HG02763 (cell line): ENCODE measurements around the gene ICE1.
"Not testable (repeated sequence)": the region's sequence is repeated elsewhere in the genome, so short reads cannot be mapped to it uniquely, and the experiment has no call there.

ENCODE experiments used
- ATAC-seq: cut with Tn5 transposase; IDR thresholded peaks from one replicate; pipeline ENCODE4 v1.9.1; 2021; ENCODE audit warnings: mild to moderate bottlenecking, moderate library complexity; ENCODE audit not compliant: unreplicated experiment

ICE1 gene

DNA sequence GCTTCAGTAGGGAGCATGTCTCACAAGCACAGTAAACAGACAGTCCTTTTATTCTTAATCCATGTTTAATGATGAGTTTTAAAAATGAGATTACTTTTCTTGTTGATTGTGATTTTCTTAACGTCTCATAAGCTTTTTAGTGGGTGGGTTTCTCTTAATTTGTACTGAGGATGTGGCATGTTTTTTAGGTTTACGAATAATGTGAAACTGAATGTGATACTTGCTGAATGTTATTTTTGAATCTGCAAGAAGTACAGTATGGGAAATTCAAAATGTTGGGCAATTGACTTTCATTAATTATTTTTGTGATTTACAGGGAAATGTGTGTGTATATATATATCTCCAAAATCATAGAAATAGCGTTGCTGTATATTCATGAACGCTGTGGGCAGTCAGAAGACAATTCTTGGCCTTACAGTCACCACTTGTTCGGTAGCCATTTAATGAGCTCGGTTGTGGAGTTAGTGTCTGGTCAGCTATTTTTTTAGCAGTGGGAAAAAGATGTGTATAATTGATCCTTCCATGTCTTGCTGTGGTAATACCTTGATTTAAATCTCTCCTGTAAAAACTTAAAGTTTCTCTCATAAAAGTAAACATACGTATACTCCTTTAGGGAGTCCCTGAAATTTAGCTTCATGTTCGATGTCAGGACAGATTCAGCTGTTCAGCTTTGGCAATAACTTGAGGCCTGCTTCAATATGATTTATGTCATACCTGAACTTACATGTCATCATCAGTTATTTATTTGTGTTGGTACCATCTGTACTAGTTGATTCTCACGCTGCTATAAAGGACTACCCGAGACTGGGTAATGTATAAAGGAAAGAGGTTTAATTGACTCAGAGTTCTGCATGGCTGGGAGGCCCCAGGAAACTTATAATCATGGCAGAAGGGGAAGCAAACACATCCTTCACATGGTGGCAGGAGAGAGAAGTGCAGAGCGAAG, 15.0 kb downstream of the ICE1 start:
- no peak for ATAC-seq

DNA sequence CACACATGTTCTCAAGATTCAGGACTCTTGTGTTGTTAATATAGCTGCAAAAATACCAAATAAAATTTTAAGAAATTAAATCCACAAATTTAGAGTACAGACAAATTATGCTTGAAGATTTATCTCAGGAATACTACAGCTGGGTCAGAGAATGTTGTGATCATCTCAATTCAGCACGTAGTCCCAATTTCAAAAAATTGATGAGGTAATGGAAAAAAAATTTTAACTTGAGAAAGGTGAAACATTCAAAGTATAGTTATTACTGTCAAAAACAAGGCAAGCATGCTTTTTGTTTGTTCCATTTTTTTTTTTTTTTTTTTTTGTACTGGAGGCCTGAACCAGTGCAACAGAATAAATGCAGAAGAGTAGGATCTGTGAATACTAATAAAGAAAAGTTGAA, 29.4 kb downstream of the ICE1 start:
- ATAC-seq, result no peak

GRCh38 chr5:5453131-5453530, 30.7 kb downstream of the ICE1 start:
- ATAC-seq, result no peak

GRCh38 chr5:5454391-5454790, 31.9 kb downstream of the ICE1 start:
- no peak for ATAC-seq

DNA sequence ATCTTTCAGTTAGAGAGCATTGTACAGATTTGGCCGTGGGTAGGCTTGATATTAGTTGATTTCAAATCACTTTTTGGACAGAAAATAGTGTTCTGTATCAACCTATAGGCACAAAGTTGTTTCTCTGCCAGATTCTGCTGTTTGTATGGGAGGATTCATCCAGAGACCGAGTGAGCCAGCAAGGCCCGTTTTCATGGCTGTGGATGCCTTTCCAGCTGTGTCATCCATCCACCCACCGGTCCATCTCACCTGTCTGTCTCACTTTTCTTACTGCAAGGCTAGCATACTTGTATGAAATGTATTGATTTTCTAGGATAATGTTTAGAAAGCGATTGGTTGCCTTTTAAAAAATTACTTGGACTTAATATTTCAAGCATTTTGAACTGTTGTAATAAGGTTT, 34.4 kb downstream of the ICE1 start:
- ATAC-seq, result no peak

- no peak for ATAC-seq
Observed at GRCh38 chr5:5460311-5460710, 37.8 kb downstream of the ICE1 start.

DNA sequence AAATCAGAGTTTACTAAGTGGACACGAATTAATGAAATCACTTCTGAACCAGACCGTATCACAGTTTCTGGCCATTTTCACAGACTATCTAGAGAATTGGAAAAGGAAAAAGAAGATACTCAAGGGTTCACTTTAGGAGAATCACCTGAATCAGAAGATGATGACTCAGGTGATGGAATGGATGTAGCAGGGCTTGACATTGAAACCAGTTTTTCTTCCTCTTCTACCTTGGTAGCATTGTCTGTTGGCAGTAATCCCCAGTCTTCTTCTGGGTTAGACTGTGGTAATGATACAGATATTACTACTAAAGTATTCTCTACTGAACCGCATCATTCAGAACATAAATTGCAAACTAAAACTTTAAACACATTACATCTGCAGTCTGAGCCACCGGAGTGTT, 38.5 kb downstream of the ICE1 start:
- ATAC-seq, result no peak

DNA sequence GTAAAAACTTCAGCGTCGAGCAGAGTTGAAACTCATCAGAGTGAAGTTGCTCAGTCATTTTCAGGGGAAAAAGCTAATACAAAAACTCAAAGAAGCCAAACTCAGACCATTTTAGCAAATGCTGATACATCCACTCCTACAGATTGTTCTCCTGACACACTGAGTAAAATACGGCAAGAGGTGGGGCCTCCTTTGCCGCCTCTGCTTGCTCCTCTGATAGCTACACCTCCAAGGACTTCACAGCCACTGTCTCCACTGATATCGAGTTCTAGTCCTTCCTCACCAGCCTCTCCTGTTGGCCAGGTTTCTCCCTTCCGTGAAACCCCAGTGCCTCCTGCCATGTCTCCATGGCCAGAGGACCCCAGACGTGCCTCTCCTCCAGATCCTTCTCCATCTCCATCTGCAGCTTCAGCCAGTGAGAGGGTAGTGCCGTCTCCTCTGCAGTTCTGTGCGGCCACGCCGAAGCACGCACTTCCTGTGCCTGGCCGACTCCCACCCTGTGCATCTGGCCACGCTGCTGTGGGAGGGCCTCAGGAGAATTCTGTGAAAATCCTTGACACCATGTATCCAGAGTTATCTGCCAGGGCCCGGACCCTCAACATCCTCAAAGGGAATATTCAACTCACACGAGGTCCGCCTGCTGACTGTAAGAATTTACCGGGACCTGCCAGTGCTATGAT, 41.7 kb downstream of the ICE1 start:
- no peak for ATAC-seq

DNA sequence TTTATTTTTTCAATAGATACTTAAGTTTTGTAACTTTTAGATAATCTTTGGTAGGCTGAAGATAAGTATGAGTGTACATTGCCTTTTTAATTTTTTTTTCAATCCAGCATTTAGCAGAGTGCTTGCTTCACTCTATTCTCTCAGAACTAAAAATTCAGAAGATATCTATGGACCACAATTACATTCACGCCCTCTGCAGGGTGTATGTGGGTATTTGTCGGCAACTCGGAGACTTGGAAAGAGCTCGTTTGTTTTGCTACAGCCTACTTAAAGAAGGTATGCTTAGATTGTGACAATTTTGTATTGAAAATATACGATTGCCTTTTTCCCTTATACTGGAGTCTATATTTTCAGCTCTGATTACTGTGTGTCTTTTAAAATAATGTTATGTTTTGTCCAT, 43.8 kb downstream of the ICE1 start:
- no peak for ATAC-seq

- no peak for ATAC-seq
Observed at GRCh38 chr5:5467737-5468136, 45.3 kb downstream of the ICE1 start.

- ATAC-seq, result no peak
Observed at GRCh38 chr5:5470933-5471332, 48.5 kb downstream of the ICE1 start.

- ATAC-seq, result no peak
Observed at GRCh38 chr5:5473226-5473625, 50.7 kb downstream of the ICE1 start.

DNA sequence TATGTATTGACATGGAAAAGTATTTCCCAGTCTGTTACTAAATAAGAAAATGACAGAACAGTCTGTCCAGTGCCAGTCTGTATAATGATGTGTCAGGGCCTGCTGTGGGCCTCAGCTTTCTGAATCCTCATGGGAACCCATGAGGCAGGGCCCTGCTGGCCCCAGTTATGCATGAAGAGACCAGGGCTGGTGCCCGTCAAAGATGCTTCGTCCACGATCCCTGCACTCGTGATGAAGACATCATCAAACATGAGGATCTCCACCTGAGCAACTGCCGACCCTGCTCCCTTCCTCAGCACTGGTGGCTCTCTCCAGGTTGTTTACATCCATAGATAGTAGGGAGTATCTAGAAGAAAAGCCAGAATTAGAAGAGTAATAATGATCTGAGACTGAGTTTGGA, 52.5 kb downstream of the ICE1 start:
- ATAC-seq, result no peak

- ATAC-seq, result no peak
Observed at GRCh38 chr5:5475975-5476374, 53.5 kb downstream of the ICE1 start.

GRCh38 chr5:5479578-5479977, 57.1 kb downstream of the ICE1 start:
- ATAC-seq, result not testable (repeated sequence)

DNA sequence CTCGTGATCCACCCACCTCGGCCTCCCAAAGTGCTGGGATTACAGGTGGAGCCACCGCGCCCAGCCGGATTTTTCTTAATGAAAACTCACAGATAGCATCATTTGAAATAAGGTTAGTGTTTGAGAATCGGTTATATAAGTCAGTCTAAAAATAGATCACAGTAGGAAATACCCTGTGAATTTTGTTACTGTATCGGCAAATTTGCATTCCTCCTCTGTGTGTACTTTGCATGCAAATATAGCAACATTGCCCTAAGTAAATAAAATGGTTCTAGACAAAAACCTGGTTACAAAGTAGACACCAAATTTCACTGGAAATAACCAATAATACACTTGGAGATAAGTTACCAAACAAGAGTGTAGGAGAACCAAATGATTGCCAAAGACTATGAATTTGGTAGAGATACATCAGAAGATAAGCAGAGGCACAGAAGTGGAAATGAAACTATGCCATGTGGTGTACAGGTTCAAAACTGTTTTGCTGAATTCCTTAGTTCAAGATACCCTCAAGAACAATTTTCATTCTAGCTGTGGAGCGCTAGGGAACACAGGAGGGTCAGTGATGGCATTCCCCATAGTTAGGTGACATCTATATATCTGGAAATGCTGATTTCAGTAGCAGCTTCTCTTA, 58.1 kb downstream of the ICE1 start:
- ATAC-seq, result no peak

- ATAC-seq, result no peak
Observed at GRCh38 chr5:5481206-5481605, 58.7 kb downstream of the ICE1 start.

DNA sequence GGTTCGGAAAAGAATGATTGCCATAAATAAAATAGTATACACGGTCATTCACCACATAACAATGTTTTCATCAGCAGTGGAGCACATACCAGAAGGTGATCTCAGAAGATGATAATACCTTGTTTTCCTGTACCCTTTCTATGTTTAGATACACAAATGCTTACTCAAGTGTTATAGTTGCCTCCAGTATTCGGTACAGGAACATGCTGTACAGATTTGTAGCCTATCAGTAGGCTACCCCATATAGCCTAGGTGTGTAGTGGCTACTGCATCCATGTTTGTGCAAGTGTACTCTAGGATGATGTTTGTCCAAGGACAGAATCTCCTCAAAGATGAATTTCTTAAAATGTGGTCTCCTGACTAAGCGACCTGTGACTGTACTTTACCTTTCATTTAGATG, 59.2 kb downstream of the ICE1 start:
- ATAC-seq, result no peak

DNA sequence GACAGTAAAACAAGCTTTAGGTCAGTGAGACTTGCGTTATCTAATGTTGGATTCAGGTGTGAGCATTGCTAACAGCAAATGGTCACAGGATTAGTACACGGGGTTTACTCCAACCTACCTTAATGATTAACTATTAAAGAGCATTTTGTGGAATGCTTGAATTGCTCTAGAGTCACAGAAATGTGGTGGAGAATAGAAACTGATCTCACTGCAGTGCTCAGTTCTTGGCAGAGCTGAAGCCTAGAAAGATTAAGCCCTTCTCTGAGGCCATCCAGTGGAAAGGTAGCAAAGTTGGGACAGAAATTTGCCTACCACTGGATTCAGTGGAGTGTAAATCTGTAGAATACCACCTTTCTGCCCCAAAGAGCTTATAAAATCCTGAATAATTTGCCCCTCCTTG, 60.9 kb downstream of the ICE1 start:
- no peak for ATAC-seq

DNA sequence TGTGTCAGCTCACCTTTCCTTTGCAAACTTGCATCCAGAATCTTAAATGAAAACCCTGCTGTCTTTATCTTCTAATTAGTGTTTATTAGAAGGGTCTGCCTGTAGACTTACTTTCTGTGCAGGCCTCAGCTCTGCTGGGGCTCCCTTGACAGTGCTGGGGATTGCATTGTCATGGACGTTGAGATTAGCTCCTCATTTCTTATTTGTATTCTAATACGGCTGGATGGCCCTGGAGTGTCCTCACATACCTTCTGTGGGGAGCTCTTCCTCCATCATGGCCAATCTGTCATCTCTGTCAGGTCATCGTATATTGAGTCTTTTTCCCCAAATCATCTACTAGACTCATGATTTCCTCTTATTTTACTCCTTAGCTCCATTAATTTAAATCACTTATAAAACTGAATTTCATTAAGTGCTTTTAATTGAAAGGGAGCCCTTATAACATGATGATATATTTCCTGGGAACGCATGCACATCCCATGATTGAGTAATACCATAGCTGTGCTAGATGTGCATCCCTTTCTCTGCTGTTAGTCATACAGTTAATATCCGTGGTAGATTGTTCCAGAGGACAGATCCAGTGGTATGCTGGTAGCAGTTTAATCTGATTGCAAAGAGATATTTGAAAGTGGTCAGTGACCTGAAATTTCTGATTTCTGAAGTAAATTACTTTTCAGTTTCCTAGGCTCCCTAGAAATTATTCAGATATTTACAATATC, 61.6 kb downstream of the ICE1 start:
- ATAC-seq, result no peak

DNA sequence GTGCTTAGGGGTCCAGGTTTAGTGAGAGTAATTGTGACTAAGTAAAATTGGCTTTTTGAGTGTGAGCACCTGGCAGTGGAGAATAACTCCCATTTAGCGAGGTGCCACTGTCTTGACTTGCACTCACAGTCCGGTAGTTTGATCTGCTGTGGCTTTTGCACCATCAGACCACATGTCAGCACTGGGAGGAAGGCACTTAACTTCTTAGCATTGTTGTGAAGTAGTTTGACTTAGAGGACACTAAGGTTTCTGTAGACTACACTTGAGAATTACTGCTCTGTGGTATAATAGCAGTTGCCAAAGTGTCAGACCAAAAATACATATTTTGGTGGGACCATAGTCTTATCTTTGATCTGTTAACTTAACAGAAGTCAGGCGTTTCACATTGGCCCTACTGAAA, 63.6 kb downstream of the ICE1 start:
- ATAC-seq, result no peak
